OCI-LY1 (cell line): Measurements from ENCODE around the gene USP25.

Experiments
- CTCF ChIP-seq: fragments of 200-600 bp; sonication (generic), shearing (Covaris generic); IDR thresholded peaks from 2 replicates; pipeline ENCODE4 v1.5.1; 2017; ENCODE audit warnings: mild to moderate bottlenecking, antibody characterized with exemption, low read length, moderate library complexity, mixed read lengths
- EZH2 ChIP-seq: fragments of 200-600 bp; sonication (generic), shearing (Covaris generic); IDR thresholded peaks from 2 replicates; pipeline ENCODE4 v1.8.0; 2017; ENCODE audit warnings: borderline replicate concordance, mixed run types, mild to moderate bottlenecking, antibody characterized with exemption, low read length, moderate library complexity, mixed read lengths

- TF ChIP-seq CTCF (no peak), EZH2 (no peak)
Measured at GRCh38 chr21:15801352-15801863, 71.6 kb downstream of the USP25 start.
